HG02852 (cell line): ENCODE results near the gene C17orf107.
"Not testable (repeated sequence)": the region's sequence is repeated elsewhere in the genome, so short reads cannot be mapped to it uniquely, and the experiment has no call there.

Source experiments
- ATAC-seq: cut with Tn5 transposase; IDR thresholded peaks from one replicate; pipeline ENCODE4 v1.9.1; 2021; ENCODE audit warnings: mild to moderate bottlenecking, moderate library complexity; ENCODE audit not compliant: unreplicated experiment

The C17orf107 gene

GRCh38 chr17:4898927-4899326 is 409 bp upstream of the C17orf107 start:
- ATAC-seq: no peak

GRCh38 chr17:4900231-4901107 is 1.1 kb downstream of the C17orf107 start:
- ATAC-seq: no peak

GRCh38 chr17:4901108-4901647 is 1.8 kb downstream of the C17orf107 start:
- no peak for ATAC-seq

- ATAC-seq: no peak
These were observed 2.5 kb downstream of the C17orf107 start for GRCh38 chr17:4901648-4902344.

GRCh38 chr17:4902540-4902939 is 3.2 kb downstream of the C17orf107 start:
- no peak for ATAC-seq

GRCh38 chr17:4903051-4903818 is 3.9 kb downstream of the C17orf107 start, which contains the start of gene CHRNE:
Gene CHRNE, minus strand, starts transcription at chr17:4903098. Its CDS starts 35 bp downstream, at chr17:4903063.
- no peak for ATAC-seq

- not testable (repeated sequence) for ATAC-seq
These were observed 7.3 kb downstream of the C17orf107 start for GRCh38 chr17:4906642-4907041.

GRCh38 chr17:4908301-4908700 is 9.0 kb downstream of the C17orf107 start:
- ATAC-seq: no peak

GRCh38 chr17:4908711-4909496 is 9.6 kb downstream of the C17orf107 start:
- ATAC-seq: no peak

GRCh38 chr17:4913994-4914393 is 14.7 kb downstream of the C17orf107 start:
- no peak for ATAC-seq

- ATAC-seq: not testable (repeated sequence)
These were observed 15.2 kb downstream of the C17orf107 start for GRCh38 chr17:4914551-4914950.

GRCh38 chr17:4919511-4920047 is 20.2 kb downstream of the C17orf107 start:
- no peak for ATAC-seq

GRCh38 chr17:4920351-4921048 is 21.2 kb downstream of the C17orf107 start:
- no peak for ATAC-seq

GRCh38 chr17:4921320-4921719 is 22.0 kb downstream of the C17orf107 start:
- no peak for ATAC-seq

GRCh38 chr17:4926577-4927335 is 27.4 kb downstream of the C17orf107 start:
- ATAC-seq: not testable (repeated sequence)

GRCh38 chr17:4928881-4929280 is 29.5 kb downstream of the C17orf107 start:
- no peak for ATAC-seq

- ATAC-seq: no peak
These were observed 32.6 kb downstream of the C17orf107 start, which contains the start of gene GP1BA for GRCh38 chr17:4931963-4932362. Gene GP1BA, plus strand, starts transcription at chr17:4932277. Its CDS starts 328 bp downstream, at chr17:4932605.

GRCh38 chr17:4932756-4933155 is 33.4 kb downstream of the C17orf107 start:
- ATAC-seq: no peak
